ENCODE data around the gene CYSRT1.

CYSRT1 gene

DNA sequence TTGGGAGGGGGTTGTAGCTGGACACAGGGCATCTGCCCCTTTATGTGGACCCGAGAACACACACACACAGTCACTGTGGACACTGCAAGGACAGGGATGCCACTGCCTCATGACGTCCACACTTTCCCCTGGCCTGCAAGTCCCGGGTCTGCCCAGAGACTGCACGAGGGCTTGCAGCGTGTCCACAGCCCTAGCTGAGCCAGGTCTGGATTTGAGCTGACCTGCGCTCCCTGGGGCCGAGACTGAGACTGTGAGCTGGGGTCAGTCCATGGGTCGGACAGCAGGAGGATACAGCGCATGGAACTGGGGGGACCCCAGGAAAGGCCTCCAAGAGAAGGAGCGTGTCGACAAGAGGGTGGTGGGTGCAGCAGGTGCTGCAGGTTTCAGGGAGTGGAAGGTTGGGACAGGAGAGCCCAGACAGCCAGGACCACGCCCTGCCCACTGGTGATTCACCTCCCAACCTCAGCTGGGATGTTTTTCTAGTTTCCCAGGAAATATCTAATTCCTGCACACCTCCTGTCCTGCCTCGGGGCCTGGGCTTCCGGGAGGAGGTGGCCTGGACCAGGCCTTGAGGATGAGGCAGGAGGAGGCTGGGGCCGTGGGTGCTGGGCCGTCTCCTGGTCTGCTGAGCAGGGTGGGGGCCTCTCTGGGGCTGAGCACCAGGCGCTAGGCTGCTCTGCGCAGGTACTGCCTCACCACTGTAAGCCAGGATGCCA is 1.5 kb downstream of the CYSRT1 start:
- DNase-seq (ENCODE audit: low read depth in 3 of 3), result no peak

DNA sequence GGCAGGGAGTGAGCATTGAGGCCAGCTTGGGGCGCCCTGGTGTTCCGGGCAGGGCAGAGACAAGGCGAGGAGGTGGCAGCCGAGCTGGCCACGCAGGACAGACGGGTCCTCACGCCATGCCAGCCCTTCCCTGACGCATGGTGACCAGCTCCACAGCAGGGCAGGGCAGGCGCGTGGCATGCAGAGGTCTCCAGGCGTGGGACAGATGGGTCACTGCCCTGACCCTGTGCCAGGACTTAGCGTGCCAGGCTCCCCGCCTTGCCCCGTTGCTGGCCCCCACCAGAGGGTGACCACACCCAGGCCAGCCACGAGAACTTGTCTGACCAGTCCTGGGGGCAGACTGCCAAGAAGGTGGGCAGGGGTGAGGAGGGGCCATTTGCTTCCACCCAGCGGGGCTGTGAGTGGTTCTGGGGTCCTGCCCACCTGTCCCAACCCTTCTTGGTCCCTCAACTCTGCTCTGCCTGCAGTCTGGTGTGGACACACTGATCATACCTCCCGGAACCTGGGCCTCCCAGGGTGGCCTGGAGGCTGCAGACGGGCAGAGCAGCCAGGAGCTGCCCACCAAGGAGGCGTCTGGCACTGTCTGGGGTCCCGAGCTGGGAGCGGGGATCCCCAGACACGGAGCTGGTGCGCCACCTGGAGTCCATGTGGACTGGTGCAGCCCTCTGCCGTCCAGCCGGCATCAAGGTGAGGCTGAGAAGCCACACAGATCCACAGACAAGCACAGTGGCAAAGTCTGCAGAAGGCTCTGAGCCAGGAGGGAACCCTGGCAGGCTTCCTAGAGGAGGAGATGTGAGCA is 2.3 kb downstream of the CYSRT1 start, which contains the start of gene RNF224:
RNF224 (plus strand) TSS at position 449 of the 799 bp plus-strand sequence. CDS start 834 bp downstream, outside the sequence.
- peak; percentile 64 to 83 (median 66) for DNase-seq (ENCODE audit: low read depth in 3 of 3)

DNA sequence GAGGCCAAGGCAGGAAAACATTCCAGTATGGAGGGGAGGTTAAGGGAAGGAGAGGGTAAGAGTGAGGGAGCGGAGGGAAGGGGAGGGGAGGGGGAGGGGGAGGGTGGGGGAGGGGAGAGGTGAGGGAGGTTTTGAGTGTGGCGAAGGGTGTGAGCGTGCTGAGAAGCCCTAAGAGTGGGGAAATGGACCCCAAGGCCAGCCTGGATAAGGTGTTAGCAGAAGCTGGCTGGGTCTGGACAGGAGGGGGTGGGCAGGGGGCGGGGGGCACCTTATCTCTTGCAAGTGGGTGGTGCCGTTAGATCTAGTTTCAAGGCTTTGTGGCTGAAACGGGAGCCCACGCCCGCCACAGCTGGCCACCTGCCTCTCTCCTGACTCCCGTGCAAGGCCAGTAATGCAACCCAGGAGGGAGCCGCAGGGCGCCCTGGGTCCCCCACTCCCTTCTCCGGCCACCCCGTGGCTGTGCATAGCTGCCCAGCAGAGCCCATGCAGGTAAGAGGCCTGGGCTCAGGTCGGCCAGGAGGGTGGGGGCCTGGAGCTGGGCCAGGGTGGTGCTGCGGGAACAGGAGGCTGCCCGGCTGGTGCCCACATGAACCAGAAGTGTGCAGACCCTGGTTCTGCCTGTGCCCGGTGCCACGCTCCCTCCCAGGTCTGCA is 3.0 kb downstream of the CYSRT1 start:
- DNase-seq (ENCODE audit: low read depth in 3 of 3), result no peak

DNA sequence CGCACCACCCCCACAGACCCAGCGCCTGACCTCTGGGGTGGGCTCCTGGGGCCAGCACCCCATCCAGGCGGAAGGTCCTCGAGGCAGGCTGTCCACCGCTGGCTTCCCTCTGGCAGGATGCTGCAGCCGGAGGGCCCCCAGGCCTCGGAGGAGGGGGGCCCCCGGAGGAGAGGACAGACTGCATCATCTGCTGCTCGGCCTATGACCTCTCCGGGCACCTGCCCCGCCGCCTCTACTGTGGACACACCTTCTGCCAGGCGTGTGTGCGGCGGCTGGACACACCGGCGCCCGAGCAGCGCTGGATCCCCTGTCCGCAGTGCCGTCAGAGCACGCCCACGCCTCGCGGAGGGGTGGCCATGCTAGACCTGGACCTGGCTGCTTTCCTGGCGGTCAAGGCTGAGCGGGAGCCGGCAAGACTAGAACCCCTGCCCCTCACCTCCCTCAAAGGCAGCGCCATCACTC is 3.6 kb downstream of the CYSRT1 start:
- DNase-seq (ENCODE audit: low read depth in 3 of 3), result no peak

DNA sequence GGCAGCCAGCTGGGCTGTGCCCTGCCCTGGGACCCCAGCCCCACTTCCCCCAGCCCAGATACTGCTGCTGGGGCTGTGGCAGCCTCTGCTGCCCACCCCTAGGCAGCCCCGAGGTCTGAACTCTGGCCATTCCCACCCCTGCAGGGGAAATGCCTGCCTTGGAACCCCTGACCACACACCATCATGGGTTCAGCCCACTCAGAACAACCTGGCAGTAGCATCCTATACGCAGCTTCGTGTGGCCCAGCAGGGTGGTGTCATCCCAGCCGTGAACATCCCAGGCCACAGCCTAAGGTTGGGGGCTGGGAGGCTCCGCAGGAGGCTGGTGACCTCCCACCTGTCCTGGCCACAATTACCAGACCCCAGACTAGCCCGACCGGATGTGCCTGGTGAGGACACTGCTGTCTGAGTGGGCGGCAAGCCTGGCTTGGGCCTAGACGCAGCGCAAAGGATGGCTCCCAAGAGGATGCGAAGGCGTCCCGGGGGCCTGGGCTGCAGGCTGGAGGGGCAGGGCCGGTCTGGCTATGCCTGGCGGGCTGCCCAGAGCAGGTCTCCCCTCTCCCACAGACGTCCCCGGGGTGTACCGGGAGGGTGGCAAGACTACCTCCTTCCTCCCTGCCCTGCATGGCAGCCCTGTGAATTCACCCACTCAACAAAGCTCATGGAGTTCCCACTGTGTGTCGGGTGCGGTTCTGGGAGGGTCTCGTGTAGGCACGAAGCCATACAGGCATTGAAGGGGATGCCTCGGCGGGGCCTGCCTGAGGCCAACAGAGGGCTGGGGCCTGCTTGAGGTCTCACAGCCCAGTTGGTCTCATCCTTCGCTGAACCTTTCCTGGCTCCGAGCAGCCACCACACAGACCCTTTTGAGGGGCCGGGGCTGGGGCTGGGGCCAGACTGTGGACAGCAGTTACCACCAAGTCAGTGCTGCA is 4.3 kb downstream of the CYSRT1 start:
- no peak for DNase-seq (ENCODE audit: low read depth in 3 of 3)

DNA sequence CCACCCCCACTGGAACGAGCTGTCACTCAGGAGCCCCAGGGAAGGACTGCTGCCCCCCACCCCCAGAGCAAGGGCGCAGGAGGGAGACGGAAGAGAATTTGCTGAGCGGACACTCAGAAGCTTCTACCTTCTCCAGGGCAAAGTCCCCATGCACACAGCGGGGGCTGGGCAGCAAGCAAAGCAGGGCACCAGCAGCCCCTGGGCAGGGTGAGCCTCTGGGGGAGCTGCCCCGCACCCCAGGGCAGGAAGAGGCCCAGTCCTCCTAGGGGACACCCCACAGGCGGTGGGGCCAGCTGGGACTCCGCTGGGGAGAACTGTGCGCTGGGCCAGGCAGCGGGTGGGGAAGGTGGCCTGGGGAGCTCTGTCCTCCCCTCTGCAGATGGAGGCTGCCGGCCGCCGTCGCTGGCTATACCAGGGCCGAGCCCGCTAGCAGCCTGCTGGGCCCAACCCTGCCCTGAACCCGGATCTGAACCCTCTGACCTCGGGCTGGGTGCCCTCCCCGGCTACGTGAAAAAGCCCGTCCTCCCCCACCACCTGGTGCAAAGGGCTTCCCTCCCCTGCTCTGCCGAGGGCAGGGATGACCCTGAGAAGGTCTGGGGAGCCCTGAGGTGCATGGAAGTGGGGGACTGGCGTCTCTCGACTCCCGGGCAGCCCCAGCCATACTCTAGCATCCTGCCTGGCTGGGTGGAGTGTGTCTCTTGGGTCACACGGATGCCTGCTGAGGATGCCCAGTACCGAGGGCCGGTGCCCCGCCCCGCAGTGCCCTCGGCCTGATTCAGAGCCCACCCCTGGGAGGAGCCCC is 5.1 kb downstream of the CYSRT1 start:
- no peak for DNase-seq (ENCODE audit: low read depth in 3 of 3)

DNA sequence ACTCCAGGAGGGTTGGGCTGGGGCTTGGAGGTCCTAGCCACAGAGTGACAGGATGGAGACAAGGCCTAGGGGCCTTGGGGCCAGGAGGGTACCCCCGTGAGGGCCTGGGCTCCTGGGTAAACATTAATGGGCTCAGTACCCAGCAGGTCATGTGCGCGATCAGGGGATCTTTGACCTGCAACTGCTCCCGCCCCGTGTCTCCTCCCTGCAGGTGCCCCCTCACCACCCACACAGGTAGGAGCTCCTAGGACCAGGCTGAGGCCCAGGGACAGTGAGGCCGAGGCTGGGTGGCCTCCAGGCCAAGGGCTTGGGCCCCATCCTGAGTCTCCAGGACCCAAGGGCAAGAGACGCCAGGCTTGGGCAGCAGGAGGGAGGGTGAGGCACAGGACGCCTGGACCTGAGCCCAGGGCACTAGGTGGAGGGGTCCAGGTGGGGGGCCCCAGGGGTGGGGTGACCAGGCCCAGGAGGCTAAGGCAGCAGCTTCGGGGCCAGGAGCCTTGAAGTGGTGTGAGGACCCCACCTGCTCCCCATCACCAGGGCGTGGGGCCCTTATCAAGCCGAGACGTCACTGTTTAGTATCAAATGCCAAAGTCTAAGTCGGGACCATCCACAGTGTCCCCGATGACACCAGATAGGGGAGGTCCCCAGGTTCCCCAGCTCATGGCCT is 5.9 kb downstream of the CYSRT1 start, which contains the start of gene SLC34A3:
SLC34A3 (plus strand) TSS at position 197 of the 667 bp plus-strand sequence. CDS start 802 bp downstream, outside the sequence.
- no peak for DNase-seq (ENCODE audit: low read depth in 3 of 3)

DNA sequence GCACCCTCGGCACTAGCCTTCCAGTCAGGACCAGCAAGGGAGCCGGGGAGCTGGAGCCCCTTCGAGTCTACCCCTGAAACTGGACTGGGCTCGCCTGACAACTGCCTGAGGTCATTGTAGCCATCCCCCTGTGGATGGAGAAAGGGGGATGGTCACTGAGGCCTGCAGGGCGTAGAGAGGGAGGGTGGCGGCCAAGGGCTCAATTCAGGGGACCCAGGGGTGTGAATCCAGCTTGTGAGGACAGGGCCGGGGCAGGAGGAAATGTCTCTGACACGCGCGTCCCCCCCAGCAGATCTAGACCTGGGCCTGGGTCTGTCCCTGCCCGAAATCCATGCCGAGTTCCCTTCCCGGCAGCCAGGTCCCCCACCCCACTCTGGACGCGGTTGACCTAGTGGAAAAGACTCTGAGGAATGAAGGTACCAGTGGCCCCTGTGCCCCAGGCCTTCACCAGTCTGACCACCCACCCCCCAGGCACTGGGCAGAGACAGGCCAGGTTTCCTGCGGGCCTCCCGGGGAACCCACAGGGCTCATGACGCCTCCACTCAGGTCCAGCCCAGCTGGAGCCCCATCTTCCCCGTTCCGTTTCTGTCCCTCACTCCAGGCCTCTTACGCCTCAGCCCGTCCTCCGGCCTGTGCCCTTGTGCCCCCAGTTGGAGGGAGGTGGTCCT is 6.5 kb downstream of the CYSRT1 start:
- DNase-seq (ENCODE audit: low read depth in 3 of 3), result no peak

DNA sequence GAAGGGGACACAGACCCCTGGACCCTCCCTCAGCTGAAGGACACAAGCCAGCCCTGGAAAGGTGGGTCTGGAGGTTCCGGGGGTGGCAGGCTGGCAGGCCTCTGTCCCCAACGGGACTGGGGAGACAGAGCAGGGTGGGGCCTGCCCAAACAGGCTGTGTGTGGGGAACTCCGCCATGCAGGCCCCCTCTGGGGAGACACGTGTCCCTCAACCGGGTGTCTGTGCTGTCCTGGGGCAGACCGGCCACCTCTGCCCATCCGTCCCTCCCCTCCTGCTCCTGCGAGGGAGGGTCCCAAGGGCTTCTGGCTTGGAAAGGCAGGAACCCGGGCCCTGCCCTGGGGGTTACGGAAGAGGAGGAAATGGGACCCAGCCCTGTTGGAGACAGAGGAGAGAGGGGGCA is 7.1 kb downstream of the CYSRT1 start:
- DNase-seq (ENCODE audit: low read depth in 3 of 3), result no peak

DNA sequence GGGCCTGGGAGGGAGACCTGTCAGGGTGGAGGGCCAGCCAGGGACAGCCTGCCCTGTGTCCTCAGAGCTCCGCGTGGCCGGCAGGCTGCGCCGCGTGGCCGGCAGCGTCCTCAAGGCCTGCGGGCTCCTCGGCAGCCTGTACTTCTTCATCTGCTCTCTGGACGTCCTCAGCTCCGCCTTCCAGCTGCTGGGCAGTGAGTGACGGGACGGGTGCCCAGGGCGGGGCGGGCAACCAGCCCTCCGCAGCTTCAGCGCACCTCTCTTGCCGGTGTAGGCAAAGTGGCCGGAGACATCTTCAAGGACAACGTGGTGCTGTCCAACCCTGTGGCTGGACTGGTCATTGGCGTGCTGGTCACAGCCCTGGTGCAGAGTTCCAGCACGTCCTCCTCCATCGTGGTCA is 7.5 kb downstream of the CYSRT1 start:
- DNase-seq (ENCODE audit: low read depth in 3 of 3), result no peak

DNA sequence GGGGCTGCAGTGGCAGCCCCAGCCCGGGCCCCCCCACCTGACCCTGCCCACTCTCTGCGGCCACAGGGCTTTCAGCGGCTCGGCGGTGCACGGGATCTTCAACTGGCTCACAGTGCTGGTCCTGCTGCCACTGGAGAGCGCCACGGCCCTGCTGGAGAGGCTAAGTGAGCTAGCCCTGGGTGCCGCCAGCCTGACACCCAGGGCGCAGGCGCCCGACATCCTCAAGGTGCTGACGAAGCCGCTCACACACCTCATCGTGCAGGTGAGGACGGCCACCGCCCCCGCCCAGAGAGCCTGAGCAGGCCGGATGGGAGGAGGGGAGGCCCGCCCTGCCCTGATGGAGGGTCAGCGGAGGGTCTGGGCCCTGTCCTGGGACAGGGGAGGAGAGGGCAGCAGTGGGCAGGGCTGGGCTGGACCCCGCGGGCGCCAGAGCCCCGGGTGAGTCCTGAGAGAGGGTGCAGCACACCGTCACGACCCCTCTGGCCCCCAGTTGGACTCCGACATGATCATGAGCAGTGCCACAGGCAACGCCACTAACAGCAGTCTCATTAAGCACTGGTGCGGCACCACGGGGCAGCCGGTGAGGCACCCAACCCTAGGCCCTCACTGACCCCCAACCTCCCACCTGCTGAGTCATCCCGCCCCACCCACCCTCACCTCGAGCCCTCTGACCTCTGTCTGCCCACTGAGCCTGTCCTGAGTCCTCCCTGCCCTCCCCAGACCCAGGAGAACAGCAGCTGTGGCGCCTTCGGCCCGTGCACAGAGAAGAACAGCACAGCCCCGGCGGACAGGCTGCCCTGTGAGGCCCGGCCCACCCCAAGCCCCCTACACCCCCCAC is 8.4 kb downstream of the CYSRT1 start:
- DNase-seq (ENCODE audit: low read depth in 3 of 3), result no peak

DNA sequence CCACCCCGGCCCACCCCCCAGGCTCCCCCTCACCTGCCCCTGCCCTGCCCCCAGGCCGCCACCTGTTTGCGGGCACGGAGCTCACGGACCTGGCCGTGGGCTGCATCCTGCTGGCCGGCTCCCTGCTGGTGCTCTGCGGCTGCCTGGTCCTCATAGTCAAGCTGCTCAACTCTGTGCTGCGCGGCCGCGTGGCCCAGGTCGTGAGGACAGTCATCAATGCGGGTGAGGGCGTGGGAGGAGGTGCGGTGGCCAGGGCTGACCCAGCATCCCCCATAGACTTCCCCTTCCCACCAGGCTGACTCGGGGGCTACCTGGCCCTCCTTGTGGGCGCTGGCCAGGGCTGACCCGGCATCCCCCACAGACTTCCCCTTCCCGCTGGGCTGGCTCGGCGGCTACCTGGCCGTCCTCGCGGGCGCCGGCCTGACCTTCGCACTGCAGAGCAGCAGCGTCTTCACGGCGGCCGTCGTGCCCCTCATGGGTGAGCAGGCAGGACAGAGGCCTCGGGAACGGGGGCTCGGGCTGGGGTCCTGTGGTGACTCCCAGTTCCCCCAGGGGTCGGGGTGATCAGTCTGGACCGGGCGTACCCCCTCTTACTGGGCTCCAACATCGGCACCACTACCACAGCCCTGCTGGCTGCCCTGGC is 9.2 kb downstream of the CYSRT1 start:
- no peak for DNase-seq (ENCODE audit: low read depth in 3 of 3)

DNA sequence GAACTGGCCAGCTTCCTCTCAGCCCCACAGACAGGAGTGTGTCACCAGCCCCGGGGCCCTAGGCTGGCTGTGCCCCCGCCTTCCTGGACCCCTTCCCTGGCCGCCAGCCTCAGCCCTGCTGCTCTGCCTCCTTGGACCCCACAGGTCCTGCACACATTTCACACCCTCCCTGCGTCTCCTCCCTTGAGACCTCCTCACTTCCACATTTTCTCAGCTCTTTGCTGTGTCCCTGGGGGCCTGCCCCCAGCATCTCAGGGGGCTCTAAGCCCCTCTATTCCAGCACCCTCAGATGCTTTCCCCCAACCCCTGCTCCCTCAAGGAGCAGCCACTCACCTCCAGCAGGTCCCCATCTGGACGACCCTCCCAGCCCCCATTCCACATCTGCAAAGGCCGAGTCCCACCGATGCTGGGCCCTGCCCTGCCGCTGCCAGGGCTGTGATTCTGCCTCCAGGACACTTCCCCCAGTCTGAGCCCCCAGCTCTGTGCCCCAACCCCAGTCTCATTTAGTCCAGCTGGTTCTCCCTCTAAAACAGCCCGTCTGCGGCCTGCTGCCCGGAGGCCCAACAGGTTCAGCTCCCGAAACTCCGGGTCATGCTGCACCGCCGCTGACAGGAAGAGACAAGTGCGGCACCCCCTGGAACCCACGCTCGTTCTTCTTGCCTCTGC is 9.9 kb downstream of the CYSRT1 start:
- DNase-seq (ENCODE audit: low read depth in 3 of 3), result no peak

DNA sequence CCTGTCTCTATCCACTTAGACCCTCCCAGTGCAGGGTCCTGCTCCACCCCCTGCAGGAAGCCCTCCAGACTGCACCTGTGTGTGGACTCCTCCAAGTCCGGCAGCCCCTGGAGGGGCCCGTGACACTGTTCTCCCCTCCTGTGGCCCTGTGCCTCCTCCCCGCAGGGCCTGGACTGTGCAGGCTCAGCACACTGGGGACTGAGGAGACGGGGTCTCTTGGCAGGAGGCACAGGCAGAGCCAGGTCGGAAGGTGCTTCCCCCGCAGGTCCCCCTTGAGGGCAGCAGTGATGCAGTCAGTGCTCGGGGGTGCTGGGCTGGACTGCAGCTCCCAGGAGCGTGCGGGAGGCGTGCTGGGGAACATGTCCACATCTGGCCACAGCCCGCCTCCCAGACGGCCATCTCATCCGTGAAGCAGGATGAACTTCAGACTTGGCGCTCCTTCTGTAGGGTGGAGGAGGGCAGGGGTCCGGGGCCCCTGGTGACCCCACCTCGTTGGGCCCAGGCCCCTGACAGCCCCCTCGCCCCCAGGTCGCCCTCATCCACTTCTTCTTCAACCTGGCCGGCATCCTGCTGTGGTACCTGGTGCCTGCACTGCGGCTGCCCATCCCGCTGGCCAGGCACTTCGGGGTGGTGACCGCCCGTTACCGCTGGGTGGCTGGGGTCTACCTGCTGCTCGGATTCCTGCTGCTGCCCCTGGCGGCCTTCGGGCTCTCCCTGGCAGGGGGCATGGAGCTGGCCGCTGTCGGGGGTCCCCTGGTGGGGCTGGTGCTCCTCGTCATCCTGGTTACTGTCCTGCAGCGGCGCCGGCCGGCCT is 10.7 kb downstream of the CYSRT1 start:
- no peak for DNase-seq (ENCODE audit: low read depth in 3 of 3)

DNA sequence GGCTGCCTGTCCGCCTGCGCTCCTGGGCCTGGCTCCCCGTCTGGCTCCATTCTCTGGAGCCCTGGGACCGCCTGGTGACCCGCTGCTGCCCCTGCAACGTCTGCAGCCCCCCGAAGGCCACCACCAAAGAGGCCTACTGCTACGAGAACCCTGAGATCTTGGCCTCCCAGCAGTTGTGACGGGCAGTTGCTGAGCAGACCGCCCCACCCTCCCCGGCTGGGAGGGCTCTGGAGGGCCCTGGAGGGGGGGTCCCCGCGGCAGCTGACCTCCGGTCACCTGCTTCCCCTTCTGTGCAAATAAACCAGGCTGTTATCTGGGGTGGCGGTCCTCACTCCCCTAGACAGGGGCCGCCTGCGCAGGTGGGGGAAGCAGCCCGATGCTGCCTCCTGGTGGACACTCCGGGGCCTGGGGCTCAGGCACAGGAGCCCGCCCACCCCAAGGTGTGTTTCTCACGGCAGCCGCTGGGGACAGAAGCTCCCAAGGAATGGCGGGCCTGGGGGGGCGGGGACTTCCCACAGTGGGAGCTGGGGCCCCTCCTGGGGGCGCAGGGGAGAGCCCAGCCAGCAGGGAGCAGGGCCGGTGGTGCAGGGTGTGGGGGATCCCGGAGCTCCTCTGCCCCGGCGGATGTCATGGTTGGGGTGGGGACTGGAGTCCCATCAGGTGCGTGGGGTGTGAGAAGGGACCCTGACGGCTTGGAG is 11.4 kb downstream of the CYSRT1 start:
- peak; percentile 85 to 93 (median 85) for DNase-seq (ENCODE audit: low read depth in 3 of 3)

DNA sequence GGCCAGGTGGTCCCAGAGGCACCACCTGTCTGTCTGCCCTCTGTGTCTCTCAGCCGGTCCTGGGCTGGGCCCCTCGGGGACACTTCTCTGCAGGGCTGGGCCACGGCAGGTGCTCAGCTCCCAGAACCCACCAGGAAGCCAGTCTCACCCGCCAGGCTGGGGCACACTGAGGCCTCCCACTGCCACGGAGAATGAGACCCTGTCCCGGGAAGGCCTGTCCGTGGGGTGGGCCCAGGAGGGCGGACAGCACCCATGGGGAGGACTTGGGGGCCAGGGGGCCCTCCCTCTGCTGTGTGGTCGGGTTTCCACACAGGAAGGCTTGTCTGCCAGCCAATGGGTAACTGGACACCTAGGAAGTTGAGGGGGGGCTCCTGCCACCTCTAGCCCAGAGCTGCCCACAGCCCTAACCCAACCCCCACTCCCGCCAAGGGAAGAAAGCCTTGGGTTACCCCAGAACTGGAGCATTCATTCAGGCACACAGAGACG is 12.0 kb downstream of the CYSRT1 start:
- no peak for DNase-seq (ENCODE audit: low read depth in 3 of 3)

Data from stimulated activated CD4-positive, alpha-beta T cell treated with anti-CD3 and anti-CD28 coated beads, TNF-alpha, amount 100 ng/mL, for 24 hours (primary cell).